Endodermal cell (in vitro differentiated cells): ENCODE measurements around the gene EPHB1. TPM values are rescaled to one million over a fixed set of nuclear protein-coding genes. Genes with fewer than 3 reads are reported as not detected.

Source experiments
- DNase-seq: peaks from one replicate; pipeline ENCODE4 v3.0.0-alpha.2; 2017
- H3K27ac ChIP-seq: 2 replicates; pipeline ENCODE4 v1.5.1; 2013; ENCODE audit warnings: mild to moderate bottlenecking, low read depth, low read length, moderate library complexity
- H3K27me3 ChIP-seq: 2 replicates; pipeline ENCODE4 v1.6.1; 2013; ENCODE audit warnings: mild to moderate bottlenecking, low read length, moderate library complexity; ENCODE audit not compliant: insufficient read depth, control insufficient read depth, poor library complexity, severe bottlenecking
- H3K36me3 ChIP-seq: 2 replicates; pipeline ENCODE4 v1.7.0; 2013; ENCODE audit warnings: mild to moderate bottlenecking, low read length, moderate library complexity; ENCODE audit not compliant: control insufficient read depth, insufficient read depth
- H3K4me1 ChIP-seq: one replicate; pipeline ENCODE4 v1.7.0; 2013; ENCODE audit warnings: low read length; ENCODE audit not compliant: control insufficient read depth, insufficient read depth
- H3K4me3 ChIP-seq: 2 replicates; pipeline ENCODE4 v1.5.1; 2013; ENCODE audit warnings: mild to moderate bottlenecking, low read length, moderate library complexity
- H3K9ac ChIP-seq: 2 replicates; pipeline ENCODE4 v1.6.1; 2013; ENCODE audit warnings: mild to moderate bottlenecking, low read length, moderate library complexity; ENCODE audit not compliant: poor library complexity, severe bottlenecking; ENCODE audit errors: extremely low read depth
- H3K9me3 ChIP-seq: 2 replicates; pipeline ENCODE4 v1.6.1; 2013; ENCODE audit warnings: mild to moderate bottlenecking, low read length, moderate library complexity; ENCODE audit not compliant: control insufficient read depth
- H3K27ac Mint-ChIP-seq: 2 replicates; pipeline ENCODE4 v1.8.0; 2020; ENCODE audit warnings: mixed read lengths
- H3K27me3 Mint-ChIP-seq: 2 replicates; pipeline ENCODE4 v1.8.0; 2021; ENCODE audit warnings: mild to moderate bottlenecking, mixed read lengths; ENCODE audit not compliant: insufficient read depth
- H3K36me3 Mint-ChIP-seq: 2 replicates; pipeline ENCODE4 v1.8.0; 2020; ENCODE audit warnings: low read depth, mixed read lengths
- H3K4me1 Mint-ChIP-seq: 2 replicates; pipeline ENCODE4 v1.8.0; 2020; ENCODE audit warnings: mixed read lengths
- H3K4me3 Mint-ChIP-seq: 2 replicates; pipeline ENCODE4 v1.8.0; 2020; ENCODE audit warnings: mild to moderate bottlenecking, moderate library complexity, mixed read lengths
- H3K9me3 Mint-ChIP-seq: 2 replicates; pipeline ENCODE4 v1.8.0; 2020; ENCODE audit warnings: mild to moderate bottlenecking, mixed read lengths
- CTCF ChIP-seq: fragments of 200-600 bp; sonication (generic); conservative IDR thresholded peaks from 2 replicates; pipeline ENCODE4 v1.5.0; 2021; ENCODE audit warnings: antibody characterized with exemption, mild to moderate bottlenecking
- WGBS, 2 experiments: methylation state at CpG; one replicate each; pipeline versions ENCODE4 v1.1.5 to v1.1.7; 2013; ENCODE audit warnings: missing lambda C conversion rate in 2 of 2, mixed read lengths in 1 of 2; ENCODE audit not compliant: insufficient coverage in 1 of 2, insufficient read length in 1 of 2; 5-methylcytosine and 5-hydroxymethylcytosine counted together
- total RNA-seq, 2 donors: library from RNA; stranded (reverse); fragmentation: NEBNext Ultra II Directional in 1 of 2; extraction: Animal tissue kit (Norgen Biotek cat#: 25700) in 1 of 2; gene quantifications; 2 replicates in 1 of 2; 3 replicates in 1 of 2; pipeline ENCODE4 v1.2.1, GENCODE V29; 2021

The EPHB1 gene
- total RNA-seq, 2 donors from 2014 or later: 2.9 to 3.6 TPM

GRCh38 chr3:134876836-134877235 lies 81.8 kb downstream of the EPHB1 start:
- Histone ChIP-seq H3K9me3 (no peaks in the 10 kb centered on the region), H3K9ac (no peak overlapping the region), H3K27ac (no peak overlapping the region), H3K27me3 (peaks cover 9% of the 10 kb centered on the region), H3K4me3 (no peak overlapping the region), H3K36me3 (no peaks in the 10 kb centered on the region), H3K4me1 (no peaks in the 10 kb centered on the region)
- 74 to 96% methylated on average over 2 of the region's 2 CpGs for WGBS, 2 experiments
- Mint-ChIP-seq H3K4me3 (no peak overlapping the region), H3K27me3 (peaks cover 11% of the 10 kb centered on the region), H3K4me1 (peaks cover 3% of the 10 kb centered on the region), H3K36me3 (no peaks in the 10 kb centered on the region), H3K9me3 (no peaks in the 10 kb centered on the region), H3K27ac (no peak overlapping the region)
- no peak for DNase-seq
- no peak for TF ChIP-seq CTCF

- Mint-ChIP-seq H3K27me3 (peaks cover 11% of the 10 kb centered on the region), H3K4me3 (no peak overlapping the region), H3K36me3 (no peaks in the 10 kb centered on the region), H3K9me3 (no peaks in the 10 kb centered on the region), H3K27ac (no peak overlapping the region), H3K4me1 (peaks cover 3% of the 10 kb centered on the region)
- Histone ChIP-seq H3K4me3 (no peak overlapping the region), H3K27ac (no peak overlapping the region), H3K9ac (no peak overlapping the region), H3K4me1 (no peaks in the 10 kb centered on the region), H3K27me3 (peaks cover 9% of the 10 kb centered on the region), H3K9me3 (no peaks in the 10 kb centered on the region), H3K36me3 (no peaks in the 10 kb centered on the region)
- no peak for DNase-seq
- 91 to 95% methylated on average over 3 to 5 of the region's 5 CpGs for WGBS, 2 experiments
- TF ChIP-seq CTCF: no peak
Measured at GRCh38 chr3:134877788-134878187, 82.7 kb downstream of the EPHB1 start.

- H3K9me3 ChIP-seq: no peaks in the 10 kb centered on the region
- no peaks in the 10 kb centered on the region for H3K4me1 ChIP-seq
- peaks cover 9% of the 10 kb centered on the region for H3K27me3 ChIP-seq
- H3K4me3 ChIP-seq: no peak overlapping the region
- no peaks in the 10 kb centered on the region for H3K9me3 Mint-ChIP-seq
- no peaks in the 10 kb centered on the region for H3K36me3 Mint-ChIP-seq
- no peak for TF ChIP-seq CTCF
- peaks cover 3% of the 10 kb centered on the region for H3K4me1 Mint-ChIP-seq
- H3K4me3 Mint-ChIP-seq: no peak overlapping the region
- peak overlapping the region; percentile 69 for H3K27ac ChIP-seq
- no peak for DNase-seq
- no peak overlapping the region for H3K9ac ChIP-seq
- no peaks in the 10 kb centered on the region for H3K36me3 ChIP-seq
- no peak overlapping the region for H3K27ac Mint-ChIP-seq
- peaks cover 9% of the 10 kb centered on the region for H3K27me3 Mint-ChIP-seq
- 89 to 100% methylated on average over 1 of the region's 1 CpG for WGBS, 2 experiments
Measured at GRCh38 chr3:134879990-134880389, 84.9 kb downstream of the EPHB1 start.
